ENCODE results near the gene FNDC3B.

Gene FNDC3B

DNA sequence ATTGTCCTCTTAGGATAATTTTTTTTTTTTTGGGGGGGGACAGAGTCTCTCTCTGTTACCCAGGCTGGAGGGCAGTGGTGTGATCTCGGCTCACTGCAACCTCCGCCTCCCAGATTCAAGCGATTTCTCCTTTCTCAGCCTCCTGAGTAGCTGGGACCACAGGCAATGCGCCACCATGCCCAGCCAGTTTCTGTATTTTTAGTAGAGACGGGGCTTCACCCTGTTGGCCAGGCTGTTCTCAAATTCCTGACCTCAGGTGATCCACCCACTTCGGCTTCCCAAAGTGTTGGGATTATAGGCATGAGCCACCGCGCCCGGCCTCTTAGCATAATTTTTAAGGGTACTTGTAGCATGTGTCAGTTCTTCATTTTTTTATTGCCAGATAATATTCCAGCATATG, 122.6 kb downstream of the FNDC3B start:
- no peak for TF ChIP-seq EZH2phosphoT487 (IDR thresholded peaks at IDR 0.05; ENCODE audit: low read depth)
- TF ChIP-seq, protein P1, sequence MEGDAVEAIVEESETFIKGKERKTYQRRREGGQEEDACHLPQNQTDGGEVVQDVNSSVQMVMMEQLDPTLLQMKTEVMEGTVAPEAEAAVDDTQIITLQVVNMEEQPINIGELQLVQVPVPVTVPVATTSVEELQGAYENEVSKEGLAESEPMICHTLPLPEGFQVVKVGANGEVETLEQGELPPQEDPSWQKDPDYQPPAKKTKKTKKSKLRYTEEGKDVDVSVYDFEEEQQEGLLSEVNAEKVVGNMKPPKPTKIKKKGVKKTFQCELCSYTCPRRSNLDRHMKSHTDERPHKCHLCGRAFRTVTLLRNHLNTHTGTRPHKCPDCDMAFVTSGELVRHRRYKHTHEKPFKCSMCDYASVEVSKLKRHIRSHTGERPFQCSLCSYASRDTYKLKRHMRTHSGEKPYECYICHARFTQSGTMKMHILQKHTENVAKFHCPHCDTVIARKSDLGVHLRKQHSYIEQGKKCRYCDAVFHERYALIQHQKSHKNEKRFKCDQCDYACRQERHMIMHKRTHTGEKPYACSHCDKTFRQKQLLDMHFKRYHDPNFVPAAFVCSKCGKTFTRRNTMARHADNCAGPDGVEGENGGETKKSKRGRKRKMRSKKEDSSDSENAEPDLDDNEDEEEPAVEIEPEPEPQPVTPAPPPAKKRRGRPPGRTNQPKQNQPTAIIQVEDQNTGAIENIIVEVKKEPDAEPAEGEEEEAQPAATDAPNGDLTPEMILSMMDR (IDR thresholded peaks at IDR 0.05; ENCODE audit: low read depth, low read length) = no peak
- Histone ChIP-seq H4K20me1 (ENCODE audit: insufficient read depth, low read length) (no peaks in the 10 kb centered on the region), H3K79me2 (ENCODE audit: low read length) (no peaks in the 10 kb centered on the region), H3K36me3 (replicated peaks; ENCODE audit: low read depth, low read length) (no peaks in the 10 kb centered on the region), H3K4me2 (ENCODE audit: low read length) (no peak overlapping the region), H3K9me3 (ENCODE audit: insufficient read depth, low read length) (no peaks in the 10 kb centered on the region), H3K27me3 (ENCODE audit: low read depth, low read length) (no peaks in the 10 kb centered on the region), H3K4me3 (ENCODE audit: low read length) (no peak overlapping the region), H3K27ac (ENCODE audit: low read length) (no peak overlapping the region), H3K4me1 (ENCODE audit: low read length) (0 out of 2 replicates have a peak, but pooled peaks cover 4% of the 10 kb centered on the region), H3K9ac (ENCODE audit: low read length) (no peak overlapping the region), H2AFZ (ENCODE audit: low read depth, low read length) (no peak overlapping the region)

DNA sequence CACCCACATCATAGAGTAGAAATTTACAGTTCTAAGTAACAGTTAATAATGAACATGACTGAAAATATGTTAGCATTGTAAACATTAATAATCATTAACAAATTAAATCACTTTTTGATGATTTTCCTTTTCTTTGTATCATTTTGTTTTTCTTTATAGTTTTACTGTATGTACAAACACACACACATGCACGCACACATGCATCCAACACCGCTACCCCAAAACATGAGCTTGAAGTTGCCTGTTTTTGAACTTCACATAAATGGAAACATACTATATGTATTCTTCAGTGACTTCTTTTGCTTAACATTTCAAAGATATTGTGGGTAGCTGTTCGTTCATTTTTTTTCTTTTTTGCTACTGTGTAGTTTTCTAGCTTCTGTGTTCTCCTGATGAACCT, 123.9 kb downstream of the FNDC3B start:
- Histone ChIP-seq H3K79me2 (ENCODE audit: low read length) (no peaks in the 10 kb centered on the region), H3K9ac (ENCODE audit: low read length) (no peak overlapping the region), H3K4me2 (ENCODE audit: low read length) (no peak overlapping the region), H3K36me3 (replicated peaks; ENCODE audit: low read depth, low read length) (no peaks in the 10 kb centered on the region), H2AFZ (ENCODE audit: low read depth, low read length) (no peak overlapping the region), H3K9me3 (ENCODE audit: insufficient read depth, low read length) (no peaks in the 10 kb centered on the region), H3K4me1 (ENCODE audit: low read length) (0 out of 2 replicates have a peak, but pooled peaks cover 4% of the 10 kb centered on the region), H3K27ac (ENCODE audit: low read length) (no peak overlapping the region), H3K27me3 (ENCODE audit: low read depth, low read length) (no peaks in the 10 kb centered on the region), H4K20me1 (ENCODE audit: insufficient read depth, low read length) (no peaks in the 10 kb centered on the region), H3K4me3 (ENCODE audit: low read length) (no peak overlapping the region)
- TF ChIP-seq EZH2phosphoT487 (IDR thresholded peaks at IDR 0.05; ENCODE audit: low read depth) = no peak
- TF ChIP-seq, protein P1 (IDR thresholded peaks at IDR 0.05; ENCODE audit: low read depth, low read length) = no peak

DNA sequence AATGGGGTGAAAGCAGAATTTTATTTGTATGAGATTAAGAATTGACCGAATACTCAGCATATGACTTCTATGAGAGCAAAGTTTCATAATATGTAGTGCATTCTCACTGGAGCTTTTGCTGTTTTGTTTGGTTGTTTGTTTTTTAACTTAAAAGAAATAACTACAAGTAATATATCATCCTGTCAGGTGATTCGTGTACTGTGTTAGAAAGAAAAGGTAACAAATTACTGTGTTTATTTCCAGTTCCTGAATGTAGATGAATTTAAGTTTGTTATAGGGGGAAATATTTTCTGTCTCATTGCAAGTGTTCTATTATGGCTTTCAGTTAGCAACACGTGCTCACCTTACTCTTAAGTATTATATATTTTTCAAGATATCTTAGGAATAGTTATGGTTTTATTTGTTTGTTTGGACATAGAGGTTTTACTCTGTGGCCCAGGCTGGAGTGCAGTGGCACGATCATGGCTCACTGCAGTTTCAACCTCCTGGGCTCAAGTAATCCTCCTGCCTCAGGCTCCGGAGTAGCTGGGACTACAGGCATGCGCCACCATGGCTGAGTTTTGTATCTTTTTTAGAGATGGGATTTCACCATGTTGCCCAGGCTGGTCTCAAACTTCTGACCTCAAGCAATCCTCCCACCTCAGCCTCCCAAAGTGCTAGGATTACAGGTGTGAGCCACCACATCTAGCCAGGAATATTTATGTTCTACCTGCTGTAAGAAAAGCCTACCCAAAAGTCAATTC, 125.4 kb downstream of the FNDC3B start:
- H3K36me3 ChIP-seq (replicated peaks; ENCODE audit: low read depth, low read length) = no peaks in the 10 kb centered on the region
- H4K20me1 ChIP-seq (ENCODE audit: insufficient read depth, low read length) = no peaks in the 10 kb centered on the region
- no peaks in the 10 kb centered on the region for H3K9me3 ChIP-seq (ENCODE audit: insufficient read depth, low read length)
- no peak overlapping the region for H3K27ac ChIP-seq (ENCODE audit: low read length)
- no peaks in the 10 kb centered on the region for H3K27me3 ChIP-seq (ENCODE audit: low read depth, low read length)
- H3K9ac ChIP-seq (ENCODE audit: low read length) = no peak overlapping the region
- 0 out of 2 replicates have a peak, but pooled peaks cover 4% of the 10 kb centered on the region for H3K4me1 ChIP-seq (ENCODE audit: low read length)
- H3K4me3 ChIP-seq (ENCODE audit: low read length) = no peak overlapping the region
- TF ChIP-seq EZH2phosphoT487 (IDR thresholded peaks at IDR 0.05; ENCODE audit: low read depth) = no peak
- TF ChIP-seq, protein P1 (IDR thresholded peaks at IDR 0.05; ENCODE audit: low read depth, low read length) = no peak
- no peaks in the 10 kb centered on the region for H3K79me2 ChIP-seq (ENCODE audit: low read length)
- H3K4me2 ChIP-seq (ENCODE audit: low read length) = no peak overlapping the region
- H2AFZ ChIP-seq (ENCODE audit: low read depth, low read length) = no peak overlapping the region

DNA sequence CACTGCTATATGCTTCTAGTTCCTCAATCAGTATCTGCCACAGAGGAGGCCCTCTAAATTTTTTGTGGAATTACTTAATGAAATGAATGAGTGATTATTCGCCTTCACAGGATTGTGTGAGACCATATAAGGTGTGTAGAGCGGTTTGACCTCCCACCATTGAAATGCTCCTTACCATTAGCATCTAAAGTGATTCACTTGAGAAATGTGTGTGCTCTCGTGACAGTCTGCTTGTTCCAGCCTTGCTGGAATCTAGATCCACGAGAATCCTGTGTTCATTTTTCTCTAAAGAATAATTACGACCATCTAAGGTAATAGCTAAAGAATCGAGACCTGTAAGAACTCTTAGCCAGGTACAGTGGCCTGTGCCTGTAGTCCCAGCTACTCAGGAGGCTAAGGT, 126.9 kb downstream of the FNDC3B start:
- Histone ChIP-seq H3K36me3 (replicated peaks; ENCODE audit: low read depth, low read length) (no peaks in the 10 kb centered on the region), H3K9me3 (ENCODE audit: insufficient read depth, low read length) (no peaks in the 10 kb centered on the region), H3K79me2 (ENCODE audit: low read length) (no peaks in the 10 kb centered on the region), H3K4me3 (ENCODE audit: low read length) (no peak overlapping the region), H4K20me1 (ENCODE audit: insufficient read depth, low read length) (no peaks in the 10 kb centered on the region), H3K4me2 (ENCODE audit: low read length) (no peak overlapping the region), H3K4me1 (ENCODE audit: low read length) (peaks cover under 1% of the 10 kb centered on the region; the same call in 1 of the 2 replicates), H3K27ac (ENCODE audit: low read length) (no peak overlapping the region), H2AFZ (ENCODE audit: low read depth, low read length) (no peak overlapping the region), H3K9ac (ENCODE audit: low read length) (no peak overlapping the region), H3K27me3 (ENCODE audit: low read depth, low read length) (no peaks in the 10 kb centered on the region)
- TF ChIP-seq, protein P1 (IDR thresholded peaks at IDR 0.05; ENCODE audit: low read depth, low read length) = no peak
- TF ChIP-seq EZH2phosphoT487 (IDR thresholded peaks at IDR 0.05; ENCODE audit: low read depth) = no peak

All from OCI-LY3 (cell line).